ENCODE measurements around the gene SPARC.

DNA sequence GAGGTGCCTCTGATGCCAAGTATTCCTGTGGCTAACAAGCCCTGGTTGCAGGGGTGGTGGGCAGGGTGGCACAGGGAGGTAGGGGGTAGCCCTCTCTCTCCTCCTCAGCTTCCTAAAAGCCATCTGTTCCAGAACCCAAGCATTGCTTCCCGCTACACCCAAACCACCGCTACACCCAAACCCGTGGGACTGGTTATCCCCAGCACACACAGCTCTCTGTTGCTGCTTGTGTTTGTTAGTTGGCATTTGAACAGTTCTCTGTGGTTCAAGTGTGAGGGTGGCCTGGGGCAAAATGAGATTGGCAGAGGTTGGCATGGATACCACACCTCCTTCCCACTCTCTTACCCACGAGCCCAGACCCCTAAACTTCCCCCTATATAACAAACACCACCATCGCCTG lies 40.4 kb downstream of the SPARC start:
- TF ChIP-seq, protein P1, sequence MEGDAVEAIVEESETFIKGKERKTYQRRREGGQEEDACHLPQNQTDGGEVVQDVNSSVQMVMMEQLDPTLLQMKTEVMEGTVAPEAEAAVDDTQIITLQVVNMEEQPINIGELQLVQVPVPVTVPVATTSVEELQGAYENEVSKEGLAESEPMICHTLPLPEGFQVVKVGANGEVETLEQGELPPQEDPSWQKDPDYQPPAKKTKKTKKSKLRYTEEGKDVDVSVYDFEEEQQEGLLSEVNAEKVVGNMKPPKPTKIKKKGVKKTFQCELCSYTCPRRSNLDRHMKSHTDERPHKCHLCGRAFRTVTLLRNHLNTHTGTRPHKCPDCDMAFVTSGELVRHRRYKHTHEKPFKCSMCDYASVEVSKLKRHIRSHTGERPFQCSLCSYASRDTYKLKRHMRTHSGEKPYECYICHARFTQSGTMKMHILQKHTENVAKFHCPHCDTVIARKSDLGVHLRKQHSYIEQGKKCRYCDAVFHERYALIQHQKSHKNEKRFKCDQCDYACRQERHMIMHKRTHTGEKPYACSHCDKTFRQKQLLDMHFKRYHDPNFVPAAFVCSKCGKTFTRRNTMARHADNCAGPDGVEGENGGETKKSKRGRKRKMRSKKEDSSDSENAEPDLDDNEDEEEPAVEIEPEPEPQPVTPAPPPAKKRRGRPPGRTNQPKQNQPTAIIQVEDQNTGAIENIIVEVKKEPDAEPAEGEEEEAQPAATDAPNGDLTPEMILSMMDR (IDR thresholded peaks at IDR 0.05) = no peak
- TF ChIP-seq POLR2A (IDR thresholded peaks at IDR 0.05) (no peak), POLR2AphosphoS5 (IDR thresholded peaks at IDR 0.05) (no peak)
